GM10266 (cell line): ENCODE measurements around the gene PPP1CB.

ENCODE experiments used
- DNase-seq: peaks from one replicate; pipeline ENCODE4 v3.0.0; 2012; ENCODE audit errors: extremely low spot score
- TF ChIP-seq, protein P1 (sequence below): IDR thresholded peaks from 2 replicates; pipeline ENCODE4 v1.5.1; 2012; ENCODE audit warnings: mild to moderate bottlenecking, low read depth; ENCODE audit not compliant: control insufficient read depth, insufficient read depth; ENCODE audit errors: missing control alignments

The PPP1CB gene

DNA sequence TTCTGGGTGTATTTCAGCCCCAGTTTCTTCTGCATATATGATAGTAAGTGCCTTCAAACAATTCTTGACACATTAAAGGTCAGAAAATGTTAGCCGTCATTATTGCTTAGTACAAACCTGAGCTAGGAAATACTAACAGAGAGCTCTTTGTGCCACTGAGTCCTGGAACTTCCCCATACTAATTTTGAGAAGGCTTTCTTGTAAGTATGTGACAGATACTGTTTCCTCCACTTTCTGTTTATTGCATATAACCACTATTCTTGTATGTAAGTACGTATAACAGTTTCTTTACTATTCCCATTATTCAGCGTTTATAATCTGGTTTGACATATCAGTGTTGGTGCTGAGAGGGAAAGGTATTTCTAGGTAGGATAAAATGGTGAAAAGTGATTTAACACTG, 9.8 kb downstream of the PPP1CB start:
- TF ChIP-seq, protein P1, sequence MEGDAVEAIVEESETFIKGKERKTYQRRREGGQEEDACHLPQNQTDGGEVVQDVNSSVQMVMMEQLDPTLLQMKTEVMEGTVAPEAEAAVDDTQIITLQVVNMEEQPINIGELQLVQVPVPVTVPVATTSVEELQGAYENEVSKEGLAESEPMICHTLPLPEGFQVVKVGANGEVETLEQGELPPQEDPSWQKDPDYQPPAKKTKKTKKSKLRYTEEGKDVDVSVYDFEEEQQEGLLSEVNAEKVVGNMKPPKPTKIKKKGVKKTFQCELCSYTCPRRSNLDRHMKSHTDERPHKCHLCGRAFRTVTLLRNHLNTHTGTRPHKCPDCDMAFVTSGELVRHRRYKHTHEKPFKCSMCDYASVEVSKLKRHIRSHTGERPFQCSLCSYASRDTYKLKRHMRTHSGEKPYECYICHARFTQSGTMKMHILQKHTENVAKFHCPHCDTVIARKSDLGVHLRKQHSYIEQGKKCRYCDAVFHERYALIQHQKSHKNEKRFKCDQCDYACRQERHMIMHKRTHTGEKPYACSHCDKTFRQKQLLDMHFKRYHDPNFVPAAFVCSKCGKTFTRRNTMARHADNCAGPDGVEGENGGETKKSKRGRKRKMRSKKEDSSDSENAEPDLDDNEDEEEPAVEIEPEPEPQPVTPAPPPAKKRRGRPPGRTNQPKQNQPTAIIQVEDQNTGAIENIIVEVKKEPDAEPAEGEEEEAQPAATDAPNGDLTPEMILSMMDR: no peak
- DNase-seq: no peak

DNA sequence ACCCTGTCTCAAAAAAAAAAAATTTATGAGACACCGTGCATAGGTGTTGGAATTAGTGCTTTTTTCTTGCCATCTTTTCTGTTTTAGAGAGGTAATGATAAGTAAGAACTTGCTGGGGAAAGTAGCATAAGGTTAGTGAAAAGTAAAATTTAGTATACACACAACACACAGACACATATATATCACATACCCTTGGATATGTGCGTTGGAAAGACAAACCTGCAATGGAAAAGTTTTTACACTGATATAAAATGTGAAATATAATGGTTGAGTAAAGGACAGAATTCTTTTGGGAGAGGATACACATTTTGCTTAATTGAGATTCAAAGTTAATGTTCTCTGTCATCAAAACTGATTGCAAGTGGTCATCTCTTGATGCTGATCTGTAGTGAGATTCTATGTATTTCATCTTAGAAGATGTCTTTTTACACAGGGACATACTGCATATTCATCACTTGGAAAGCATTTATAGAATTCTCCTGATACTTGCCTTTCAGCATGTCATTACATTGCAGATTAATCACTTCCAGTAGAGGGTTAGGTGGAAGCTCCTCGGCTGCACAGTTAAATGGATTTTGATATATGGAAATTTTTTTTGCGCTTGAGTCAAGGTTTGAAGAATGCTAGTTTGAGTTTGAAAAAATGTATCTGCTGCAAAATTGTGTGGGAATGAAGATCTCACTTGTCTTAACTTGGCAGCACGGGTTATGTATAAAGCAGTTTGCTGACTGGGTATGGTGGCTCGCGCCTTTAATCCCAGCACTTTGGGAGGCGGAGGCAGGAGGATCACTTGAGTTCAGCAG, 13.5 kb downstream of the PPP1CB start:
- DNase-seq: no peak

DNA sequence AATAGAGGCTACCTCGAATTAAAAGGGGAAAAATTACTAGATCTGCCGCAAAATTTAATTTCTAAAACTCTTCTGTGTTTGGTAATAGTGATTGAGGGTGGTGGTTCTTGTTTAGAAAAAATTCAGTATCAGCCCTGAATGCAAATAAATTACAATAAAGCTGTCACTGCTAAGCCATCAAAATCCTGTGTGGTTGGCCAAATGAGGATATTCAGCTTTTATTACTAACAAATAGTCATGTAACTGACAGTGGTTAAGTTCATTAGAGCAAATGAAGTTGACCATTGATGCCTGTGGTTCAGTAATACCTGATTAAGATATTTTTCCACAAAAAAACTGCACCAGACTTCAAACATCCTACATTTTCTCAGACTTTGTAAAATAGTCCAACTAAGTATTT, 14.4 kb downstream of the PPP1CB start:
- TF ChIP-seq, protein P1: no peak
- DNase-seq: no peak

More for the DNA sequence above, 13.5 kb downstream of the PPP1CB start:
- TF ChIP-seq, protein P1: no peak

DNA sequence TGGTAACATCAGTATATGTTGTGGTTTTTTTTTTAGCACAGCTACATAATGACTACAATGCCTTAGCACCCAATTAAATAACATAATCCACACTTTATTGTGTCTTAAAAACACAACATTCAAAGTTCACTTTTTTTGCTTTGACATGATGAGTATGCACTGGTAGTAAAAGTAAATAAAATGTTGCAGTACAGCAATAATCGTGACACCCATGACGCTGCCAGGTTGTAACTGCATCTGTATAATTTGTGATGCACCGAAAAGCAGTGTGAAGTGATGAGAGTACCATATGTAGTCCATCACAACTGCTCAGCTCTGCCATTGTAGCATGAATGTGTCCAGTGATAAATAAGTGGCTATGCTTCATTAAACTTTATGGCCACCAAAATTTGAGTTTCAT, 15.7 kb downstream of the PPP1CB start:
- TF ChIP-seq, protein P1: no peak
- DNase-seq: no peak

DNA sequence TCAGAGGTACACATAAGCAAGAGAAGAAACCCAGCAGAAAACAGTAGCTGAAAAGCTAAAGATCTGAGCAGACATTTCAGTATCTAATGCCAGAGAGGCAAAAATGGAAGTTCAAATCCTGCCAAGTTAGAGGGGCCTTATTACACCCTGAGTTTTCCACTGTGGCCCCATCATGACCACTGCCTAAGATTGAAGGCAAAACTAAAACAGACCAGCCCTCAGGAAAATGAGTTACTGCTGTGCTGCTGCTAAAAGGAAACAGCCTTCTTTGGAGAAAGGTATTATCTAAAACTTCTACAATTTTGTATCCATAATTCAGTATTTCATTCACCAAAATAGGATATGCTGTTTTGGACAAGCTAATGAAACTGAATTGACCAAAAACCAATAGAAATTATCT, 16.8 kb downstream of the PPP1CB start:
- no peak for DNase-seq
- TF ChIP-seq, protein P1: no peak

DNA sequence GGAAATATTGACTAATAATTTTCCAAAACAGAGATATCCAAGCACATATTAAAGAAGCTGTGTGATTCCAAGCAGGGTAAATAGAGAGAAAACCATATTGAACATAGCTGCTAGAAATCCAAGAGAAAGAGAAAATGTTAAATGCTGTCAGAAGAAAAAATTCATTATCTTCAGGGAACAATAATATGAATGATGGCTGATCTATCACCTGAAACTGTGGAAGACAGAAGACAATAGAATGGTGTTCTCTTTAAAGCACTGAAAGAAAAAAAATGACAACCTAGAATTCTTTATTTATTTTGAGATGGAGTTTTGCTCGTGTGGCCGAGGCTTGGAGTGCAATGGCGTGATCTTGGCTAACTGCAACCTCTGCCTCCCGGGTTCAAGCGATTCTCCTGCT, 17.3 kb downstream of the PPP1CB start:
- TF ChIP-seq, protein P1: no peak
- DNase-seq: no peak

DNA sequence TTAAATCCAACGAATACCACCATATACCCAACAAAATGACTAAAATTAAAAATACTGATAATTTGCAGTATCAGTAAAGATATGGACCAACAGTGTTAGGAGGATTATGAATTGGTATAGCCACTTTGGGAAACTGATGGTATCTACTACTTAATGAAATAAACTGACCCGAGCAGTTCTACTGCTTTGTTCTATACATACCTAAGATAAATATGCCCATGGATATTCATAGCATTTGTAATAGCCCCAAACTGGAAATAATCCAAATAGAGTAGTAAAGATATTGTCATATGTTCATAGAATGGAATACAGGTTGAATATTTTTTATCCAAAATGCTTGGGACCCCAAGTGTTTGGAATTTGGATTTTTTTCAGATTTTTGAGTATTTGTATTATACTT, 20.7 kb downstream of the PPP1CB start:
- no peak for DNase-seq
- TF ChIP-seq, protein P1: no peak
